ENCODE data around the gene LRRIQ3.
"Not testable (repeated sequence)": the region's sequence is repeated elsewhere in the genome, so short reads cannot be mapped to it uniquely, and the experiment has no call there.

The LRRIQ3 gene

GRCh38 chr1:74197657-74198552 is at the start of gene LRRIQ3, which contains the start of gene FPGT:
LRRIQ3 (minus strand) TSS chr1:74198176; CDS start chr1:74183684, 14,492 bp downstream.
FPGT (plus strand) TSS chr1:74198242; CDS start chr1:74198279, 37 bp downstream.
- peak; percentile 97 for DNase-seq

- no peak for DNase-seq
Observed at GRCh38 chr1:74246315-74246714, 48.3 kb upstream of the LRRIQ3 start.

GRCh38 chr1:74245168-74245772 is 47.3 kb upstream of the LRRIQ3 start:
- DNase-seq = no peak

GRCh38 chr1:74237787-74238186 is 39.8 kb upstream of the LRRIQ3 start:
- DNase-seq = no peak

- no peak for DNase-seq
Observed at GRCh38 chr1:74237035-74237434, 39.1 kb upstream of the LRRIQ3 start.

- DNase-seq = no peak
Observed at GRCh38 chr1:74236440-74236839, 38.5 kb upstream of the LRRIQ3 start.

- no peak for DNase-seq
Observed at GRCh38 chr1:74235153-74235552, 37.2 kb upstream of the LRRIQ3 start, which contains the start of gene TNNI3K. TNNI3K (plus strand) TSS chr1:74235387; CDS start chr1:74235452, 65 bp downstream.

GRCh38 chr1:74223453-74223852 is 25.5 kb upstream of the LRRIQ3 start:
- DNase-seq = no peak

- no peak for DNase-seq
Observed at GRCh38 chr1:74222701-74223100, 24.7 kb upstream of the LRRIQ3 start.

GRCh38 chr1:74215229-74215628 is 17.3 kb upstream of the LRRIQ3 start:
- DNase-seq = no peak

GRCh38 chr1:74205266-74205665 is 7.3 kb upstream of the LRRIQ3 start:
- no peak for DNase-seq

GRCh38 chr1:74199504-74199903 is 1.5 kb upstream of the LRRIQ3 start:
- no peak for DNase-seq

- no peak for DNase-seq
Observed at GRCh38 chr1:74197255-74197654, 721 bp downstream of the LRRIQ3 start.

- DNase-seq = no peak
Observed at GRCh38 chr1:74195339-74195738, 2.6 kb downstream of the LRRIQ3 start.

- DNase-seq = no peak
Observed at GRCh38 chr1:74193908-74194307, 4.1 kb downstream of the LRRIQ3 start.

GRCh38 chr1:74180490-74180889 is 17.5 kb downstream of the LRRIQ3 start:
- no peak for DNase-seq

- not testable (repeated sequence) for DNase-seq
Observed at GRCh38 chr1:74174423-74174822, 23.6 kb downstream of the LRRIQ3 start.

- DNase-seq = no peak
Observed at GRCh38 chr1:74162333-74162732, 35.6 kb downstream of the LRRIQ3 start.

GRCh38 chr1:74161497-74161896 is 36.5 kb downstream of the LRRIQ3 start:
- no peak for DNase-seq

- no peak for DNase-seq
Observed at GRCh38 chr1:74160046-74160445, 37.9 kb downstream of the LRRIQ3 start.

GRCh38 chr1:74145086-74145485 is 52.9 kb downstream of the LRRIQ3 start:
- DNase-seq = no peak

- not testable (repeated sequence) for DNase-seq
Observed at GRCh38 chr1:74117370-74117769, 80.6 kb downstream of the LRRIQ3 start.

- no peak for DNase-seq
Observed at GRCh38 chr1:74113333-74113732, 84.6 kb downstream of the LRRIQ3 start.

- no peak for DNase-seq
Observed at GRCh38 chr1:74107394-74107793, 90.6 kb downstream of the LRRIQ3 start.

Data from activated effector memory CD4-positive, alpha-beta T cell treated with anti-CD3 and anti-CD28 coated beads, Interleukin-2, amount 50 U/mL, for 16 hours (primary cell).